Left ventricle myocardium superior (tissue), 1 donor: ENCODE data around the gene CDT1. TPM values are rescaled to one million over a fixed set of nuclear protein-coding genes. Genes with fewer than 3 reads are reported as not detected.
A peak's percentile ranks its signal among the peaks of the same experiment; 100 is the strongest.

Experiments
- ATAC-seq: fragments of 200-7000 bp; cut with Tn5 transposase; one replicate; pipeline ENCODE4 v1.9.1; 2020; ENCODE audit warnings: mild to moderate bottlenecking, moderate library complexity
- DNase-seq: peaks from one replicate; pipeline ENCODE4 v3.0.0-alpha.2; 2020
- intact Hi-C: fragments of 100-400 bp; cut with micrococcal nuclease; formaldehyde crosslinking; loops from one replicate; pipeline ENCODE4 v1.11.0; 2022
- total RNA-seq: library from RNA; stranded (reverse); fragmentation: NEBNext Ultra II Directional; extraction: Animal tissue kit (Norgen Biotek cat#: 25700); gene quantifications from one replicate; pipeline ENCODE4 v1.2.1, GENCODE V29; 2021
- donor health status: DM: no; HTN: yes; CAD: no; lungs with severe emphysema.

The CDT1 gene
- total RNA-seq, 1 donor from 2014 or later, result 0.97 TPM

DNA sequence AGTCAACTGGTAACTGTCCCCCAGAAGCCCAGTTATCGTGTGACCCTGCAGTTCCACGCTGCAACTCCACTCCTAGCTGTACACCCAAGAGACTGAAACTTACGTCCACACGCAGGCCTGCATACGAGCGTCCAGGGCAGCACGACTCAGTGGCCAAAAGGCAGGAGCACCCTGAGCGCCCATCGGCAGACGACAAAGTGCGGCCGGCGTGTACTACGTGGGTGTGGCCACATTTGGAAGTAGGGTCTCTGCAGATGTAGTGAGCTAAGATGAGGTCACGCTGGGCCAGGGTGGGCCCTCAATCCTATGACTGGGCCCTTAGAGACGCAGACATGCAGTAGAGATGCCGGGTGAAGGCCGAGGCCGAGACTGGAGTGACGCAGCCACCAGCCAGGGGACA, 39.7 kb downstream of the CDT1 start:
- intact Hi-C loops, result no loop called here
- DNase-seq, result no peak
- no peak for ATAC-seq

- intact Hi-C loops, result no loop called here
- DNase-seq (no peak), ATAC-seq (no peak)
These were observed 40.9 kb downstream of the CDT1 start for GRCh38 chr16:88844419-88845036.

- no peak for DNase-seq
- no peak for ATAC-seq
- intact Hi-C loops, result no loop called here
These were observed 42.5 kb downstream of the CDT1 start for GRCh38 chr16:88846088-88846487.

DNA sequence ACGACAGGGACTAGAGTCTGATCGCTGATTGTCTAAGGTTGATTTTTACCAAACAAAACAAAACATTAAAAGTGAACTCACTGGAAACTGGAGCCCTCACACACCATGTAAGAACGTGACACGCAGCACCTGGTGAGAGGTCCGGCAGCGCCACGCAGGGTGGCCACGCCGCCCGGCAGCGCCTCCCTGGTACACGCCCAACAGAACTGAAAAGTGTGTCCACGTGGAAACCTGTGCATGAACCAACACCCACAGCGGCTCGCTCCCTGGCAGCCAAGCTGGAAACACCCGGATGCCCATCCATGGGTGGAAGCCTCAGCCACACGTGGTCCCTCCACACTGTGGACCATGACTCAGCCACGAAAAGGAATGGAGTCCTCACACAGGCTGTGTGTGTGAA, 44.1 kb downstream of the CDT1 start:
- intact Hi-C loops, result no loop called here
- no peak for DNase-seq
- ATAC-seq, result no peak

- ATAC-seq (no peak), DNase-seq (no peak)
- intact Hi-C loops, result no loop called here
These were observed 45.0 kb downstream of the CDT1 start for GRCh38 chr16:88848557-88848956.

DNA sequence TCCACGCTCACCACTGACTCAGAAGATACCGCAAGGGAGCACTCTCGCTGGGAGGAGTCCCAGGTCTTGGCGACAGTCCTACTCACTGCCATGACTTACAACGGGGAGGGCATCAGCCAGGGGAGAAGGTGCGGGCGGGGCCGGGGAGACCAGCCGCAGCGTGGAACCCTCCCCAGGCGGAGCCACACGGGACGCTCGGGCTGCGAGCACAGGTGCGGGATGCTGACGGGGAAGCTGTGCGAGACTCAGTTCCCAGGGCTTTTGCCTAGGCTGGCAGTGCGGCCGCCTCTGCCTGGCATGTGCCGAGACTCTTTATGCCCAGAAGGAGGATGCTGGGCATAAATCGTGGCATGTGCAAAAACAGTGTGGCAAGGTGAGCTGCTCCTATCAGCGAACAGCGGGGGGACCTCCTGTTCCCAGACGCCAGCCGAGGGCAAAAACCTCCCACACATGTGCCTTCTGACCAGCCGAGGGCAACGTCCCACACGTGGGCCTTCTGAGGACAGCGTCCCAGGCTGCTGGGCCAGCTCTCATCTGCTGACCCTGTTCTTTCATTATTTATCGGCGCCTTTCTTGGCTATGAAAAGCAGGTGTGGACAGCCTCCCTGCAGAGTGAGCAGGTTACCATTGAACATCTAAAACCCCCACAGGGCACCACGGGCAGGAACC, 47.1 kb downstream of the CDT1 start:
- DNase-seq (no peak), ATAC-seq (no peak)
- intact Hi-C loops, result no loop called here

GRCh38 chr16:88851616-88852015, 48.0 kb downstream of the CDT1 start:
- ATAC-seq, result no peak
- intact Hi-C loops, result no loop called here
- DNase-seq, result no peak

DNA sequence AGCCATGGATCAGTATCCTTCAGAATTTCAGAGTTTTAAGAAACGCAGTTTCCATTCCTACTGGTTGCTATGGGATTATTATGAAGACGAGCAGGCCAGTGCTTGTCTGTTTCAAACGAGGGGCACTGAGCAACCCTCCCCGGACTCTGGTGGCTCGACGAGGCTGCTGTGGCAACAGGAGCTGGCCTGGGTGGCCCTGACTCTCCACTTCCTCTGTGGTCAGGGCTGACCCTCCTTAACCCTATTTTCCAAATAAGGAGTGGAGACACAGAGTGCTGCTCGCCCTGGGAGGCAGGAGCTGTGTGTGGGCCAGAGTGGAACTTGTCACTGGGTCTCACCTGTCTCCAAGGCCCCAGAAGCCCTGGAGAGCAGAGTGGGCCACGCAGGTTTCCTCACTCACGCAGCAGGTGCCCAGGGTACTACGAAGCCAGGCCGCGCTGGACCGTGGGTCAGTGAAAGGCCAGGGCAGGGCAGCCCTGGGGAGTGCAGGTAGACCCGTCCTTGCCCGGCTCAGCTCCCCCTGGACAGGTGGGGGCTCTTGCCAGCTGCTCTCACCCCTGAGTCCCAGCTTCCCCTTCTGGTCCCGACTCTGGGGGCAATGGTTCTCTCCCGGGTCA, 49.8 kb downstream of the CDT1 start:
- intact Hi-C loops, result no loop called here
- DNase-seq (peak; percentile 47), ATAC-seq (no peak)

DNA sequence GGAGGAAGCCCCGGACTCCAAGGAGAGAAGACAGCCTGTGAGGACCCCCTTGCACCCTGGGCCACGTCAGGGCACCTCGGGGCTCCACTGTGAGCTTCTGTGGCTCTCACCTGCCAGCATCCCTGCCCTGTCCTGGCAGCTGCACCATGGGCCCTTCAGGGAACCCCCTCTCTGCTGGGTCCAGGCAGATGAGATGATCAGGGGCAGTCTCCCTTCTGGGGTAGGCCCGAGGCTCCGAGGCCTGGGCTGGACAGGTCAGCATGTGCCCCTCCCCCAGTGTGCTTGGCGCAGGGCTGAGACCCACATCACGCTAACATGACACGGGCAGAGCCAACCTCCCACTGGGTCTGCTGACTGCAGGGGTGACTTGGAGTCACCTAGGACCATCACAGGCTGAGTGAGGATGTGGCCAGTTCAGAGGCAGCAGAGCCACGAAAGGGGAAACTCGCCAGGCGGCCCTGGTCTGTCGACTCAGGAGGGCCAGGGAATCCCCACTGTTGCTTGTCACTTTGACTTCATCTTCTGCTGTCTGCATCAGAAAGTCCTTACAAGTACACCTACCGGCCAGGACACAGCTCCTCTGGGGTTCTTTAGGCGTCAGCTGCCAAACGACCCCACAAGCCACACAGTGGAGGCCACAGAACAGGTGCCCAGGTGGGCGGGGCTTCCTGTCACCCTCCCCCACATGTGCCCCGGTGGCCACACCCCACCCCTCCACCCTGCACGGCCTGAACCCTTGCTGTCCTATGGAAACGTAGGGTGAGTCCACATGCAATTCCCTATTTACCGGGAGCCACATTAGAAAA, 50.9 kb downstream of the CDT1 start:
- DNase-seq, result no peak
- intact Hi-C loops, result no loop called here
- ATAC-seq, result no peak

DNA sequence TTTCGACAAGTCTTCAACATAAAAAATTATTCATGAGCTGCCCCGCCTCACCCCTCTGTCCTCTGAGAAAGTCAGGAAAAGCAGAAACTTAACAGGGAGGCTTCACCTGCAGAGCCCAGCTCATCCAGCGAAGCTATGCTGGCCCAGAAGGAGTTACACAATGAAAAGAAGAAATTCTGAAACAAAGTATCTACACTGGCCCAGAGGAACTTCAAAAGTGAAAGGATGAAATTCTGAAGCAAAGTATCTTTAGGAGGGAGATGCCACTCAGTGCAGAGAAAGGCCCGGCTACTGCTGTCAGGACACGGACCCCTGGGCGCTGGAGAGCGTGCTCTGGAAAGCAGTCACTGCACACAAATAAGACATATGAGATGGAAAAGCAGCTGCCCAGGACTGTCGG, 51.6 kb downstream of the CDT1 start:
- intact Hi-C loops, result no loop called here
- ATAC-seq, result no peak
- no peak for DNase-seq

DNA sequence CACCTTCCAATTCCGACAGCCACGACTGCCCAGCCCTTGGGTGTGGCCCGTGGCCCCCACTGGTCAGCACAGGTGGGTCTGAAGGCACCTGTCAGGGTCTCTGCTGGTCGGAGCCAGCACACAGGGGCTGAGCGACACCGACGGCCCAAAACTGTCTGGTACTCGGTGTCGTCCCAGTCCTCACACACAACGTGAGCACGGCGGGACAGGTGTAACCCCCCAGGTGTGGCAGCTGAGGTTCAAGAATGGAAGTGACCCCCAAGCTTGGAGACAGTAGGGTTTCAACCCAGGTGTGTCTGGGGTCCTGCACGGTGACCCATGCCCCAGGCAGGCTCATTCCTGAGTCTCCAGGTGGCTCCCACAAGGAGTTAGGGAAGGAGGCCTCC, 52.1 kb downstream of the CDT1 start:
- DNase-seq (no peak), ATAC-seq (no peak)
- intact Hi-C loops, result no loop called here

DNA sequence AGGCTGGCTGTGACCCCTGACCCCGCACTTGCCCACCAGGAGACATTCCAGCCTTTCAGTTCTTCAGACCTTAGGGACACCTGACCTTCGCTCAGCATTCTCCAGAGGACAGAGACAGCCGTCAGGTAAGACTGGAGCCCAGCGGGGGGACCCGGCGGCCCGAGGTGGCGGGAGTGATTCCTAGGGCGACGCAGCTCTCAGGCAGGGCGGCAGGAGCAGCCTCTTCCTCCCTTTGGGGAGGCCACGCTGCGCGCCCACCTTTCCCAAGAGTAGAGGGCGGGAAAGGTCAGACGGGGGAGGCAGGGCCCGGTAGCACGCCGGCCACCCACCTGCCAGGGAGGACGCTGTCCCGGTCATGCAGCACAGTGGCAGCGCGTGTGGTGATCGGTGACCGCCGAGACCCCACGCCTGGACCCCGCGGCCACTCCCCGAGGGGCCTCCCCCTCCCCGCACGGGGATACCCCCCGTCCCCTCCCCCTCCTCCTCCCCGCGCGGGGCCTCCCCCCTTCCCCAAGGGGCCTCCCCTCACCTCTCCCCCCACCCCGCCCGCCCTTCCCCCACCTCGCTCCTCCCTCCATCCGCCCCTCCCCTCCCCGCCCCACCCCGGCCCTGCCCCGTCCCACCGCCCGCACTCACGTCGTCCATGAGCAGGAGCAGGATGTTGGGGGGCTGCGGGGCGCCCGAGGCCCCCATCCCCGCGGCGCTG, 52.7 kb downstream of the CDT1 start:
- DNase-seq, result peak; percentile 57
- ATAC-seq, result peak; percentile 53
- intact Hi-C loops, result no loop called here

GRCh38 chr16:88856828-88857727, 53.5 kb downstream of the CDT1 start, which contains the start of the genes GALNS and TRAPPC2L:
GALNS (minus strand) TSS chr16:88856947; CDS start chr16:88856877, 70 bp downstream.
TRAPPC2L (plus strand) TSS chr16:88857127; CDS start chr16:88857151, 24 bp downstream.
- DNase-seq, result peak; percentile 100
- peak; percentile 98 for ATAC-seq
- intact Hi-C loops, result no loop called here

DNA sequence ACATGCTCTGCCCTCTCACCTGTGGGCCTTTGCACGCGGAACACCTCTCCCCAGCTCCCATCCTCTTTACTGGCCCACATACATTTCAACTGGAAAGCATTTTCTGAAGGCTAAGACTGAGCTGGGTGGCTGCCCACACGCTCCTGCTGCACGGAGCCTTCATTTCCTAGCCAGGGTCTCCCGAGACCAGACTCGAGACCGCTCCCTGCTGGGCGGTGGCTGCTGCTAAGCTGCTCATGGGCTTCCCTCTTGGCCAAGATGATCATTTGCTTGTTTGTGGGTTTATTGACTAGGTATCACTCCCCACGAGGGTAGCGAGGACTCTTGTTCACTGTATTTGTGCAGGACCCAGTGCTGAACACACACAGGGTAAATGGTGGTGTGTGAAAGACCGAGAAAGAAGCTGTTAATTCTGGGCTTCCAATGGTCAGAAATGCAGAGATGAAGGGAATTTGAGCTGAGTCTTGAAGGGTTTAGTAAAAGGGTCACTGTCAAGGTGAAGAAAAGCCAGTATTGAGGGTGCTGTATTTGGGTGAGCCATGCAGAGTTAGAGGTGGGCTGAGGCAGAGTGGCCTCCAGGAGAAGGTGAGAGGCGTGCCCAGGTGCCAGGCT, 54.2 kb downstream of the CDT1 start:
- ATAC-seq, result peak; percentile 75
- intact Hi-C loops, result no loop called here
- peak; percentile 87 for DNase-seq
